C4-2B (cell line): ENCODE data around the gene GPS2.
A peak's percentile ranks its signal among the peaks of the same experiment; 100 is the strongest.

Source experiments
- ZFX ChIP-seq: fragments of 450-650 bp; IDR thresholded peaks from 2 replicates; pipeline ENCODE4 v1.6.1; 2017
- TF ChIP-seq, protein P1 (sequence below): fragments of 450-650 bp; conservative IDR thresholded peaks from 2 replicates; pipeline ENCODE4 v1.5.1; 2017; ENCODE audit warnings: mild to moderate bottlenecking

DNA sequence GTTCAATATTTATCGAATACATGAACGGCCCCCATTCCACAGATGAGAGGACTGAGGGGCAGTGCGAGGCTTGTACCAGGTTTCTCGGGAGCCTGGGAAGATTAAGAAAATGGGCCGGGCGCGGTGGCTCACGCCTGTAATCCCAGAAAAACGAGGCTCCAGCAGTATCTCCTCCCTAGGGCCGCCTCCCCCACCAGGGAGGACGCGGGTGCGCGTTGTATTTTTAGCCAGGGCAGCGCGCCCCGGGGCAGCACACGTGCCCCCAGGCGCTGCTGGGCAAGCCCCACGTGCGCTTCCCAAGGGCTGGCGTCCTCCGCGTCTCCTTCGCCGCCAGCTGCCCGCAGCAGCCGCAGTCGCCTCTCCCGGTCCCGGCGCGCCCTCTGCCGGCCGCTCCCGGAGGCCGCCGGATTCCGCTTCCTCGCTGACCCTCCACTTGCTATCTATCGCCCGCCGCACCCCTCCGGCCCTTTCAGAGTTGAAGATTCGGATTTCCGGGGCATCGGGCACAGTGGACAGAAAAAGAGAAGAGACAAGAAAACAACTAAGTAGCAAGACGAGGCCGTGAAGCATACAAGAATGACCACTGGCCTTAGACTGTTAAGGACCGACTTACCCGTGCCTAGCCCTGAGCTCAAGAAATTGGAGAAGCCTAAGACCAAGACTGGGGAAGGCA is 18.8 kb downstream of the GPS2 start:
- TF ChIP-seq, protein P1, sequence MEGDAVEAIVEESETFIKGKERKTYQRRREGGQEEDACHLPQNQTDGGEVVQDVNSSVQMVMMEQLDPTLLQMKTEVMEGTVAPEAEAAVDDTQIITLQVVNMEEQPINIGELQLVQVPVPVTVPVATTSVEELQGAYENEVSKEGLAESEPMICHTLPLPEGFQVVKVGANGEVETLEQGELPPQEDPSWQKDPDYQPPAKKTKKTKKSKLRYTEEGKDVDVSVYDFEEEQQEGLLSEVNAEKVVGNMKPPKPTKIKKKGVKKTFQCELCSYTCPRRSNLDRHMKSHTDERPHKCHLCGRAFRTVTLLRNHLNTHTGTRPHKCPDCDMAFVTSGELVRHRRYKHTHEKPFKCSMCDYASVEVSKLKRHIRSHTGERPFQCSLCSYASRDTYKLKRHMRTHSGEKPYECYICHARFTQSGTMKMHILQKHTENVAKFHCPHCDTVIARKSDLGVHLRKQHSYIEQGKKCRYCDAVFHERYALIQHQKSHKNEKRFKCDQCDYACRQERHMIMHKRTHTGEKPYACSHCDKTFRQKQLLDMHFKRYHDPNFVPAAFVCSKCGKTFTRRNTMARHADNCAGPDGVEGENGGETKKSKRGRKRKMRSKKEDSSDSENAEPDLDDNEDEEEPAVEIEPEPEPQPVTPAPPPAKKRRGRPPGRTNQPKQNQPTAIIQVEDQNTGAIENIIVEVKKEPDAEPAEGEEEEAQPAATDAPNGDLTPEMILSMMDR: peak; percentile 90
- no peak for TF ChIP-seq ZFX
